Measurements from ENCODE around the gene TMC4. TPM values are rescaled to one million over a fixed set of nuclear protein-coding genes. Genes with fewer than 3 reads are reported as not detected.
A peak's percentile ranks its signal among the peaks of the same experiment; 100 is the strongest.

Gene TMC4
- total and polyA plus RNA-seq, 12 donors: 0.48 to 18.2 (median 1.3) TPM

- H3K36me3 ChIP-seq (replicated peaks in 1 of 2): peaks cover 0 to 13% of the 10 kb centered on the region in 2 donors
- peak overlapping the region in 3 of 4 donors; percentile 21 to 100 (median 84) for H3K4me3 ChIP-seq
- intact Hi-C loops (cut with DNase I): no loop called here
- DNase-seq: peak in 2 of 7 donors; percentile 26 to 52
- H3K27ac ChIP-seq: peak overlapping the region in 3 of 5 donors; percentile 93 to 99 (median 94)
- H3K4me1 ChIP-seq (replicated peaks in 1 of 2): peaks cover 21 to 39% of the 10 kb centered on the region in 2 donors
- no peaks in the 10 kb centered on the region for H3K27me3 ChIP-seq
- WGBS, 4 donors: 17 to 20% (median 19%) methylated on average over 12 to 31 of the region's 31 CpGs
- no peaks in the 10 kb centered on the region for H3K9me3 ChIP-seq (replicated peaks in 1 of 3)
- TF ChIP-seq CTCF (IDR thresholded peaks at IDR 0.05): no peak
- no peak for TF ChIP-seq POLR2A (IDR thresholded peaks at IDR 0.05)
Measured at GRCh38 chr19:54138489-54139256, 34.3 kb downstream of the TMC4 start.

- peak within 1 kb of the TSS; percentile 21 to 100 (median 84) for H3K4me3 ChIP-seq
- peaks cover 0 to 5% of the 10 kb centered on the region in 2 donors for H3K36me3 ChIP-seq (replicated peaks in 1 of 2)
- peaks cover 21 to 39% of the 10 kb centered on the region in 2 donors for H3K4me1 ChIP-seq (replicated peaks in 1 of 2)
- TF ChIP-seq CTCF (IDR thresholded peaks at IDR 0.05) (peak in 1 of 6 experiments; percentile 2), POLR2A (IDR thresholded peaks at IDR 0.05) (peak; percentile 55 to 87)
- H3K27me3 ChIP-seq: no peaks in the 10 kb centered on the region
- DNase-seq: peak in 1 of 7 donors; percentile 54
- no peaks in the 10 kb centered on the region for H3K9me3 ChIP-seq (replicated peaks in 1 of 3)
- intact Hi-C loops (cut with DNase I): no loop called here
- H3K27ac ChIP-seq: peak within 1 kb of the TSS; percentile 28 to 99 (median 93)
- WGBS, 4 donors: 0 to 2% (median 0%) methylated on average over 12 to 101 of the region's 103 CpGs
Measured at GRCh38 chr19:54137699-54138488, 35.1 kb downstream of the TMC4 start, which contains the start of gene CNOT3. Gene CNOT3, plus strand, starts transcription at chr19:54137762. Its CDS starts 5,217 bp downstream, at chr19:54142979.

- peak; percentile 99 to 100 (median 100) for DNase-seq
- H3K27me3 ChIP-seq: no peaks in the 10 kb centered on the region
- H3K36me3 ChIP-seq (replicated peaks in 1 of 2): no peaks in the 10 kb centered on the region
- peak overlapping the region; percentile 28 to 99 (median 93) for H3K27ac ChIP-seq
- intact Hi-C loops (cut with DNase I): no loop called here
- peak overlapping the region in 2 of 4 donors; percentile 84 to 100 for H3K4me3 ChIP-seq
- TF ChIP-seq CTCF (IDR thresholded peaks at IDR 0.05): no peak
- peak in 1 of 2 donors; percentile 82 for TF ChIP-seq POLR2A (IDR thresholded peaks at IDR 0.05)
- no peaks in the 10 kb centered on the region for H3K9me3 ChIP-seq (replicated peaks in 1 of 3)
- 0 to 1% (median 0%) methylated on average over 30 to 46 of the region's 46 CpGs for WGBS, 4 donors
- peaks cover 21 to 39% of the 10 kb centered on the region in 2 donors for H3K4me1 ChIP-seq (replicated peaks in 1 of 2)
Measured at GRCh38 chr19:54136864-54137698, 35.9 kb downstream of the TMC4 start.

All from adrenal gland (tissue), 12 donors.